ENCODE data around the gene MFSD12.

The MFSD12 gene

GRCh38 chr19:3504735-3505134, 52.7 kb downstream of the MFSD12 start:
- Histone ChIP-seq H3K27me3 (ENCODE audit: insufficient read depth, poor library complexity, severe bottlenecking) (no peaks in the 10 kb centered on the region), H3K27ac (replicated peaks) (peak overlapping the region; percentile 91; the same call in 1 of the 2 replicates), H3K4me3 (replicated peaks; ENCODE audit: insufficient read depth, low read length) (no peak overlapping the region)
- no peak for DNase-seq (ENCODE audit: low read depth in 1 of 2, low spot score in 1 of 2)
- TF ChIP-seq REST (IDR thresholded peaks at IDR 0.05; ENCODE audit: insufficient replicate concordance, low read depth) = no peak
- no peak for TF ChIP-seq POLR2AphosphoS5 (IDR thresholded peaks at IDR 0.05; ENCODE audit: low read depth)
- no peak for TF ChIP-seq GABPA (IDR thresholded peaks at IDR 0.05; ENCODE audit: low read depth)
- TF ChIP-seq CTCF (IDR thresholded peaks at IDR 0.05; ENCODE audit: insufficient read depth, low read length) = no peak
- TF ChIP-seq SPI1 (IDR thresholded peaks at IDR 0.05; ENCODE audit: borderline replicate concordance, low read depth) = no peak

GRCh38 chr19:3503036-3503572, 54.3 kb downstream of the MFSD12 start:
- DNase-seq (ENCODE audit: low read depth in 1 of 2, low spot score in 1 of 2) = no peak
- H3K27ac ChIP-seq (replicated peaks) = no peak overlapping the region

More at GRCh38 chr19:3503036-3503572, 54.3 kb downstream of the MFSD12 start:
- Histone ChIP-seq H3K4me3 (replicated peaks; ENCODE audit: insufficient read depth, low read length) (no peak overlapping the region), H3K27me3 (ENCODE audit: insufficient read depth, poor library complexity, severe bottlenecking) (no peaks in the 10 kb centered on the region)
- TF ChIP-seq SPI1 (IDR thresholded peaks at IDR 0.05; ENCODE audit: borderline replicate concordance, low read depth) (no peak), CTCF (IDR thresholded peaks at IDR 0.05; ENCODE audit: insufficient read depth, low read length) (no peak), GABPA (IDR thresholded peaks at IDR 0.05; ENCODE audit: low read depth) (no peak), POLR2AphosphoS5 (IDR thresholded peaks at IDR 0.05; ENCODE audit: low read depth) (no peak), REST (IDR thresholded peaks at IDR 0.05; ENCODE audit: insufficient replicate concordance, low read depth) (no peak)
